Activated naive CD8-positive, alpha-beta T cell treated with anti-CD3 and anti-CD28 coated beads, Interleukin-2, amount 50 U/mL, for 24 hours (primary cell): ENCODE data around the gene DNAJC17.

Experiments
- ATAC-seq: fragments of 150-1000 bp; cut with Tn5 transposase; one replicate; pipeline ENCODE4 v1.10.0; 2021
- DNase-seq: peaks from one replicate; pipeline ENCODE4 v3.0.0; 2021
- H3K27ac Mint-ChIP-seq: one replicate; pipeline ENCODE4 v1.8.0; 2021; ENCODE audit warnings: mild to moderate bottlenecking, mixed read lengths
- H3K27me3 Mint-ChIP-seq: one replicate; pipeline ENCODE4 v1.8.0; 2021; ENCODE audit warnings: mixed read lengths
- H3K36me3 Mint-ChIP-seq: one replicate; pipeline ENCODE4 v1.8.0; 2021; ENCODE audit warnings: low read depth, mixed read lengths
- H3K4me1 Mint-ChIP-seq: one replicate; pipeline ENCODE4 v1.8.0; 2021; ENCODE audit warnings: mixed read lengths
- H3K4me3 Mint-ChIP-seq: one replicate; pipeline ENCODE4 v1.8.0; 2021; ENCODE audit warnings: mild to moderate bottlenecking, moderate library complexity, mixed read lengths
- H3K9me3 Mint-ChIP-seq: one replicate; pipeline ENCODE4 v1.8.0; 2021; ENCODE audit warnings: mixed read lengths

DNAJC17 gene

DNA sequence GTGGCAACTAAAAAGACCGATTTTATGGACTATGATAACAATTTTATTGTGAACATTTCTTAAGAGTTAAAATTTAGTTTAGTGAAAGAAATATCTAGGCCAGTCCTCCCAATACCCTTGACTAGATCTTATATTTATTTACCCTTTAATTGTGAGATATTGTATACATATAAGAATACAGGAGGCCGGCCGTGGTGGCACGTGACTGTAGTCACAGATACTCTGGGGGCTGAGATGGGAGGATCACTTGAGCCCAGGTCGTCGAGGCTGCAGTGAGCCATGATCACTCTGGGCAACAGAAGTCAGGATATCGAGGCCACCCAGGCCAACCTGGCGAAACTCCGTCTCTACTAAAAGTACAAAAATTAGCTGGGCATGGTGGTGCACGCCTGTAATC, 51.5 kb downstream of the DNAJC17 start:
- peak overlapping the region; percentile 98 for H3K27ac Mint-ChIP-seq
- H3K9me3 Mint-ChIP-seq: no peaks in the 10 kb centered on the region
- H3K4me1 Mint-ChIP-seq: peaks cover 32% of the 10 kb centered on the region
- H3K27me3 Mint-ChIP-seq: no peaks in the 10 kb centered on the region
- ATAC-seq: no peak
- peak overlapping the region; percentile 88 for H3K4me3 Mint-ChIP-seq
- H3K36me3 Mint-ChIP-seq: peaks cover 12% of the 10 kb centered on the region
- DNase-seq: peak; percentile 36

DNA sequence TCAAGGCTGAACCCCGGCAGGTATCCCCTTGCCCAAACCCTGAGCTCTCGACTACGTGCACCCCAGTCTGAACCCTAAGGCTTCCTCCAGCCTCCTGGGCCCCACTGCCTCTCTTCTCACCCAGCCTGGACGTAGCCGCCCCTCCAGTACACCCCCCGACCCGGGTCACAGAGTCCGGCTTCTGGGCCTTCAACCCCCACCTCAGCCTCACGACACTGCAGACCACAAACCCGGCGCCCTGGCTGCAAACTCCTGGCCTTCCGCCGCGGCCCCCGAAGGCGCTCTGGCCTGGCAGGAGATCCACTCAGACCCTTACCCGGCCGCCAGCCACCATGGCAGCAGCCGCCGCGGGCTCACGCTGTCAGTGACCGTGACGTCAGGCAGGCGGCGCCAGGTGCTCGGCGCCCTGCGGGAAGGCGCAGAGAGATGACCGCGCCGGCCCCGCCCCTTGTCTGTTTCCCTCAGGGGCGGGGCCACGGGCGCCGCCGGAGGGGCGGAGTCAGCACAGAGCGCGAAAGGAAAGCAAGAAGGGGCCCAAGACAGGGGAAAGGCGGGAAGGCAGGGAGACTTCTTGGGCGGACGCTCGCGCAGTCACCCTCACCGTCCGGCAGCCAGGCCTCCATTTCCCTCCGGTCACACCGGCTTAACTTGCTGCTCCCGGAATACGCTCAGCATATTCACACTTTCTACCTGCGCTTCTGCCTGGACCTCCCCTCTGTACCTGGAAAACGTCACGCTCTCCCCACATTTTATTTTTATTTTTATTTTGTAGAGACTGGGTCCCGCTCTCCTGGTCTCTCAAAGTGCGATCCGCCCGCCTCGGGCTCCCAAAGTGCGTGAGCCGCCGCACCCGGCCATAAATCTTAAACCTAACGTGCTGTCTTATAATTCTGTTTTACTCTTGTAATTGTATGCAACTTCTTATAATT, 52.1 kb downstream of the DNAJC17 start, which contains the start of gene RMDN3:
Gene RMDN3 (minus strand): TSS at position 372 of the 929 bp plus-strand sequence. CDS start 471 bp downstream, outside the sequence.
- peaks cover 32% of the 10 kb centered on the region for H3K4me1 Mint-ChIP-seq
- ATAC-seq: peak; percentile 88
- H3K4me3 Mint-ChIP-seq: peak within 1 kb of the TSS; percentile 88
- peak within 1 kb of the TSS; percentile 98 for H3K27ac Mint-ChIP-seq
- H3K9me3 Mint-ChIP-seq: no peaks in the 10 kb centered on the region
- peak; percentile 96 for DNase-seq
- no peaks in the 10 kb centered on the region for H3K27me3 Mint-ChIP-seq
- H3K36me3 Mint-ChIP-seq: peaks cover 12% of the 10 kb centered on the region

DNA sequence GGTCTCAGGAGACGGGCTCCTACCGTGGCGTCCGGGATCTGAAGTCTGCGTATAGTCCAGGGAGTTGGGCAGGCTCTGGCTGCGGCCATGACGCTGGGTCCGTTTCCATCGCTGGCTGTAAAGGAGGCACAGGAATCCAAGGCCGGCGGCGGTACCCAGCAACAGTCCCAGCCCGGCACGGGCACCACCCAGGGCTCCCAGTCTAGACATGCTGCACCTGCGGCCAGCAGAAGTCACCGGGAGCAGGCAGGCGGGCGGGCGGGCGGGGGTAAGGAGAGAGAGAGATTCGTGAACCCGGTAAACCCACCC, 52.7 kb downstream of the DNAJC17 start:
- ATAC-seq (peak; percentile 12), DNase-seq (no peak)
- Mint-ChIP-seq H3K27me3 (no peaks in the 10 kb centered on the region), H3K27ac (peak overlapping the region; percentile 54), H3K4me1 (peaks cover 32% of the 10 kb centered on the region), H3K9me3 (no peaks in the 10 kb centered on the region), H3K36me3 (peaks cover 15% of the 10 kb centered on the region), H3K4me3 (peak overlapping the region; percentile 88)

DNA sequence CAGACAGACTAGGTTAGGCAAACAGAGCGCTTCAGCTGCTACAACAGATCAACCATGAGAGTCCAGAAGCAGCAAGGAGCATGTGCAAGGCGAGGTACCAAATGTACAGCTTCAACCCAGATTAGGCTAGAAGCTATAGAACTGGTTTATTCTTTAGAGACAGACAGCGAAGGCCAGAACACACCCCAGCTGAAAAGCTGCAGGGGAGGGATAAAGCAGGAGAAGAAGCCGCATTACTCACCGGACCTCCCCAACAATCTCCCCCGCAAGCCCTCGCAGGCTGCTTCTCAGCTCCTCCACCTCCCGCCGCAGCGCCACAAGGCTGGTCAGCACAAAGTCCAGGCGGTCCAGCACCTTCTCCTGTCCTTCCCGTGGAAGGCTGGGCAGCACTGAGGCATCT, 55.5 kb downstream of the DNAJC17 start:
- no peak for ATAC-seq
- peaks cover 17% of the 10 kb centered on the region for H3K36me3 Mint-ChIP-seq
- H3K9me3 Mint-ChIP-seq: no peaks in the 10 kb centered on the region
- no peaks in the 10 kb centered on the region for H3K27me3 Mint-ChIP-seq
- H3K4me1 Mint-ChIP-seq: peaks cover 33% of the 10 kb centered on the region
- no peak for DNase-seq
- no peak overlapping the region for H3K4me3 Mint-ChIP-seq
- H3K27ac Mint-ChIP-seq: no peak overlapping the region

DNA sequence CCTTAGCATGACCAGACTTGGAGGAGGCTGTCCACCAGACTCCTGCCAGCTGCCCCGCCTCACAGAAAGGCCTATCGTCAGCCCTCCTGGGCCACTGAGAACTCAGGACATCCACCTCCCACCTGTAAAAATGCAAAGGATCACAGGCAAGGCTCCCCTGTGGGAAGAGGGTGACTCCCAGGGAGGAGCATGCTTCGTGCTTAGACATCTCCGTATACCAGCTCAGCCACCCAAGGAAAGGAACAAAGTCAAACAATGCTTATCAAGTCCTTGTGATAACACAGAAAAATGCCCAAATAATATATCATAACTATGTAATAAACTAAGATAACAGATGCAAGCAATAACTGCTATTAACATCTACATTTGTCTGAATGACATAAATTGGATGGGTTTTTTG, 56.4 kb downstream of the DNAJC17 start:
- H3K27ac Mint-ChIP-seq: no peak overlapping the region
- no peaks in the 10 kb centered on the region for H3K27me3 Mint-ChIP-seq
- H3K36me3 Mint-ChIP-seq: peaks cover 17% of the 10 kb centered on the region
- DNase-seq (no peak), ATAC-seq (no peak)
- H3K9me3 Mint-ChIP-seq: no peaks in the 10 kb centered on the region
- H3K4me3 Mint-ChIP-seq: no peak overlapping the region
- H3K4me1 Mint-ChIP-seq: peaks cover 33% of the 10 kb centered on the region

DNA sequence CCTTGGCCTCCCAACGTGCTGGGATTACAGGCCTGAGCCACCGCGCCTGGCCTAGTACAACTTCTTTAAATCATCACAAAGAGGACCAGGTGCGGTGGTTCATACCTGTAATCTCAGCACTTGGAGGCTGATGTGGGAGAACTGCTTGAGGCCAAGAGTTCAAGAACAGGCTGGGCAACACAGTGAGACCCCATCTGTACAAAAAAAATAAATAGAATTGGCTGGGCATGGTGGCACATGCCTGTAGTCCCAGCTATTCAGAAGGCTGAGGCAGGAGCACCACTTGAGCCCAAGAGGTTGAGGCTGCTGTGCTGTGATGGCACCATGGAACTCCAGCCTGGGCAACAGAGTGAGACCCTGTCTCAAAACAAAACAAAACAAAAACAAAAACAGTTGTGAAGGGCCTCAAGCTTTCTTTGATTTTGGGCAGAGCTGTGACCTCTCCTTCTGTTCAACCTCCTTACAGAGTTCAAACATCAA, 58.1 kb downstream of the DNAJC17 start:
- Mint-ChIP-seq H3K9me3 (no peaks in the 10 kb centered on the region), H3K27me3 (no peaks in the 10 kb centered on the region), H3K4me3 (no peak overlapping the region), H3K36me3 (peaks cover 30% of the 10 kb centered on the region), H3K27ac (no peak overlapping the region), H3K4me1 (peaks cover 33% of the 10 kb centered on the region)
- ATAC-seq (no peak), DNase-seq (no peak)

DNA sequence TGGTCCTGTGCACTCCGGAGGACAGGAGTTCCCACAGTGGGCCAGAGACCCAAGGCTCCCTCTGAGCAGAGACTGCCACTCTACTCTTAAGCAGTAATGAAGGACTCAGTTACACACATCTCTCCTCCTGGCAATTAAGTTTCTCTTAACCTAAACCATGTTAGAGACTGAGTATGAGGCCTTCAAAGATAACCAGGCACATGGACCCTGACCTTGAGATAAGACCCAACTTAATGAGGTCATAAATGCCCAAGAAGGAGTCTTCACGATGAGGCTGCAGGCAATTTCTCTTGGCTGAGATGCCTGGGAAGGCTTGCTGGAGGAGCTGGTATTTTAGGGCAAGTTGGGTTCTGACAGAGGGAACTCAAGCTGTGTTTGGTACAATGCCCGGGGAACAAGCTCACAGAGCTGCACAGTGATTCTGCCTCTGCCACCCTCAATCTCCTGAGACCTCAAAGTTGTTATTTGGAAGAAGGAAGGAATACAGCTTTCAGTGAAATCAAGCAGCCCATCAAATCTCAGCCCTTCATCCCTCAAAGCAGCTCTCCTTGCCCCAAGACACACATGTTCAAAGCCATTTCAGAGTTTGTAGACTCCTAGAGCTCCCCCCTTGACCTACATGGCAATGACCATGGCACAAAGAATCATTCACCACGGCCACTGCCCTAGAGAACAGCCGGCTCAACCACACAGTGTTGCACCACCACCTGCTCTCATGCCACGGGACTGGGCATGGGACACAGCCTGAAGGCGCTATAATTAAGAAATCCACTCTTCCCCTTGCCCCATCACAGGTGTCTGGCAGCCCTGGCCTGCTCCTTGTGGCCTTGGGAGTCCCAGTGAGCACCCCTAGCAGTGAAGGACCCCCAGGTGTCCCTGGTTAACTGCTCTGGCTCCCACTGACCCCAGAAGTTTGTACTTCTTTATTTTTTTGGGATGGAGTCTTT, 59.3 kb downstream of the DNAJC17 start:
- peaks cover 32% of the 10 kb centered on the region for H3K4me1 Mint-ChIP-seq
- peaks cover 32% of the 10 kb centered on the region for H3K36me3 Mint-ChIP-seq
- H3K9me3 Mint-ChIP-seq: no peaks in the 10 kb centered on the region
- no peak overlapping the region for H3K27ac Mint-ChIP-seq
- ATAC-seq: no peak
- no peaks in the 10 kb centered on the region for H3K27me3 Mint-ChIP-seq
- no peak overlapping the region for H3K4me3 Mint-ChIP-seq
- no peak for DNase-seq

DNA sequence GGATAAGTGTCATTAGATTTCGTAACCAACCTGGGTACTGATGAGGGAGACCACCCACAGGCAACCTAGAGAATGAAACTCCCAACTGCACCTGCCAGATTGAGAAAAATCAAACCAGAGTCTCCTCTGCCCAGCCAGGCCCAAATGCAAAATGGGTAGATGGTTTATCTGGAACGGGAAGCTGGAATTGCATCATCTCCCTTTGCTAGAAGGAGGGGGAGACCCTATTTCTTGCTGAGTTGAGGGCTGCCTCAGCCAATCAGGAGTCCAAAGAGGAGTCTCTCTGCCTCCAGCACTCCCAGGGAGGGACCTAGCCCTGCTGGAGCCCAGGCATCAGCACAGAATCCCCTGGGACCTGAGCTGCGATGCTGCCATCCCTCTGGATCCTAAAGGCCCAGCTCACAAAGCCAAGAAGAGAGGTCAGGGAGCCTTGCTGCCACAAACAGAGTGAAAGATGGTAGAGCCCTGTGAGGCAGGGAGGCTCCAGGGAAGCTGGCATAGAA, 60.3 kb downstream of the DNAJC17 start:
- ATAC-seq (no peak), DNase-seq (no peak)
- Mint-ChIP-seq H3K4me3 (no peak overlapping the region), H3K27me3 (no peaks in the 10 kb centered on the region), H3K9me3 (no peaks in the 10 kb centered on the region), H3K27ac (no peak overlapping the region), H3K4me1 (peaks cover 30% of the 10 kb centered on the region), H3K36me3 (peaks cover 36% of the 10 kb centered on the region)

DNA sequence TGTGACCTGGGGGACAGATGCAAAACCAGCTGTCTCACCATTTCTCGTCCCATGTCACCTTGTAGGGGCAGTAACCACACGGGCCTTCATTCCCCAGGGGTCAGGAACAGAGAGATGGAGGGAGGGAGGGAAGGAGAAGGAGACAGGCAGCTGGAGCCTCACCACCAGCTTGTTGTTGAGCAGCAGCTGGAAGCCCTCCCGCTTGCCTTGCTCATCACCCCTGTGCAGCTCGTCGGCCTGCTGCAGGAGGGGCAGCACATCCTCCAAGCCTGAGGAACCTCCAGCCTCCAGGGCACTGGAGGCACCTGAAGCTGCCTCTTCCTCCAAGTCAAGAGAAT, 62.5 kb downstream of the DNAJC17 start:
- peak overlapping the region; percentile 90 for H3K27ac Mint-ChIP-seq
- H3K36me3 Mint-ChIP-seq: peaks cover 35% of the 10 kb centered on the region
- no peak for DNase-seq

DNA sequence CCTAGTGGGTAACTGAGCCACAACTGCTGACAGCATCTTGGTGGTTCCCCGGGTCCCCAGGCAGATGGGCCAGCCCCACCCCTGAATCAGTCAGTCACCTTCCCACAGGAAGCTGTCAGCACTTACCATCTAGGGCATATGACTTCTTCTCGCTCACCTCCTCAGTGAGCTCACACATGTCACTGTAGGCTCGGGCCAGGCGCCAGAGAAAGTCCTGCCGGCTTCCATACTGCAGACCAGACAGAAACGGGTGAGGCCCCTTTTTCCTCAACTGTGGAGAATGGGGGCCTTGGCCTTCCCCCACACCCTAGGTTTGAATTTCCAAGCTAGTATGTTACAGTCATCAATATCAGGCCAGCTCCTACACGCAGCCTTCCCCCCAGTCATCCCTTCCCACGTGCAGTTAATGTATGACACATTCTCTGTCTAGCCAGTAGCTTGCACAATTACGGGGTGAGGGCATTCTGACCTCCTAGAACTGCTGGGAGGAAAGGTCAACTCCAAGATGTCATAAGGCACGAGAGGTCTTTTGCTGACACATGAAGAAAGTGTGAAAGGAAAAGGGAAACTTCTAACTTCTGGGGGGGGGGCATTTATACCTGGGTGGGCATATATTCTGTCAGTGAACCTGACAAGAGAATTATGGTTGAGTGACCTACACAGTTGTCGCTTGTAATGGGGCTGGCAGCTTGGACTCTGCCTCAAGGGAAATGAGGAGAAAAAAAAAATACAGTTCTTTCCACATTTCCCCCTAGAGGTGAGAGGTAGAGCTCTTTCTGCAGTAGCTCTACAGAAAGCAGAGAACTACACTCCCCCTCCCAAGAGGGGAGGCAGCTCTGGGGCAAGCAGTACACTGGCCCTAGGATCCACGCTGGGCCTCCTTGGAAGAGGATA, 63.1 kb downstream of the DNAJC17 start:
- Mint-ChIP-seq H3K27ac (peak overlapping the region; percentile 90), H3K27me3 (no peaks in the 10 kb centered on the region), H3K4me3 (peak overlapping the region; percentile 36), H3K9me3 (no peaks in the 10 kb centered on the region), H3K36me3 (peaks cover 36% of the 10 kb centered on the region), H3K4me1 (peaks cover 29% of the 10 kb centered on the region)
- DNase-seq (peak; percentile 66), ATAC-seq (peak; percentile 92)

More for the DNA sequence above, 62.5 kb downstream of the DNAJC17 start:
- no peaks in the 10 kb centered on the region for H3K27me3 Mint-ChIP-seq
- no peak overlapping the region for H3K4me3 Mint-ChIP-seq
- H3K9me3 Mint-ChIP-seq: no peaks in the 10 kb centered on the region
- peaks cover 29% of the 10 kb centered on the region for H3K4me1 Mint-ChIP-seq
- ATAC-seq: no peak

DNA sequence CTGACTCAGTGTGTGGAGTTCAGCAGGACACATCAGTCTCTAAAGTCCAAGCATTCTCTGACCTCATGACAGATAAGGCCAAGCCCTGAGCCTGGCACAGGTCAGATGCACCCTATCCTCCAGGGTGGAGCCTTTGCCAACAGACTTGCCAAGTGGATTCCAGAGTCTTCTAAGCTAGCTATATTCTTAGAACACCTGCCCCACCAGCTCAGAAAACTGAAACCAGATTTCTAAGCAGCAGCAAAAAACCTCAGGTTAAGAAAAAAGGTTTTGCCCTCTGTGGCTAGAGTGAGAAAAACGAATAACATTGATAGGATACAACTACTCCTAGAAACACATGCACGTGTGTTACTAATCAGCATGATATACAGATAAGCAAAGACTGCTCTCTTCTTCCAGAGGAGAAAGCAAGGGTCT, 63.8 kb downstream of the DNAJC17 start:
- peaks cover 40% of the 10 kb centered on the region for H3K36me3 Mint-ChIP-seq
- DNase-seq (no peak), ATAC-seq (no peak)
- no peaks in the 10 kb centered on the region for H3K27me3 Mint-ChIP-seq
- H3K4me3 Mint-ChIP-seq: no peak overlapping the region
- peaks cover 29% of the 10 kb centered on the region for H3K4me1 Mint-ChIP-seq
- no peaks in the 10 kb centered on the region for H3K9me3 Mint-ChIP-seq
- peak overlapping the region; percentile 90 for H3K27ac Mint-ChIP-seq

DNA sequence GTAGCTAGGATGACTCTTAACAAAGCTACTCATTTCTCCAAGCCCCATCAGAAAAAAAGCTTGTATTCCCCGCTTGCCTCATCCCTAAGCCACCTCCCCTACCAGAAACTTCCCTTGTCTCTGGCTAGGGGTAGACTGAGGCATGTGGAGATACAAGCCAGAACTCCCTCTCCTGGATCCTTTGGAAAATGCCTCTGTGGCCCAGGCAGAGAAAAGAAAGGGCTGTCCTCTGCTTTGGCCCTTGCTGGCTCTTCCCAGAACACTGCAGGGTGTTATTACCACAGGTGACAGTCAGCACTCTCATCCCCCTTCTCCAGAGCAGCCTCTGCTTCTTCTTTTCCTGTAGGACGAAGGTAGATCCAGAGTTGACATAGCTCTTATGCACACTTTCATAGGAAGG, 67.4 kb downstream of the DNAJC17 start:
- peaks cover 22% of the 10 kb centered on the region for H3K4me1 Mint-ChIP-seq
- H3K36me3 Mint-ChIP-seq: peaks cover 53% of the 10 kb centered on the region
- DNase-seq (no peak), ATAC-seq (no peak)
- no peak overlapping the region for H3K4me3 Mint-ChIP-seq
- H3K27ac Mint-ChIP-seq: no peak overlapping the region
- H3K27me3 Mint-ChIP-seq: no peaks in the 10 kb centered on the region
- no peaks in the 10 kb centered on the region for H3K9me3 Mint-ChIP-seq

DNA sequence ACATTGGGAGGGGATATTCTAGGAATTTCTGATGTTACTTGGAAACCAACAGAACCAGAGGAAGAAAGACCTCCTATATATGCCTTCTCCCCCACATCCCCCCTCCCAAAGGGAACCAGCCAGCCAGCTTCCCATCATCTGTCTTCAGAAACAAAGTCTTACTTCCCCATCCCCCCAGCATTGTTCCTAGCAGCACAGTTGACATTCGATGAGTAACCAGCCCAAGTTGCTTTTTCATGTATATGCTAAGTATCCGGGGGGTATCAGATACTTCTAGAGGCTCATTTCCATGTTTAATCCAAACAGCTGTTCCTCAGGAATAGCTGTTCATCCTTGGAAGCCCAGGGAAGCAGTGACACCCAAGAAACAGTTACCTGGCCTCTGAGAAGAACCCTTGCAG, 68.2 kb downstream of the DNAJC17 start:
- Mint-ChIP-seq H3K4me3 (no peak overlapping the region), H3K9me3 (no peaks in the 10 kb centered on the region), H3K36me3 (peaks cover 50% of the 10 kb centered on the region), H3K4me1 (peaks cover 15% of the 10 kb centered on the region), H3K27me3 (no peaks in the 10 kb centered on the region), H3K27ac (no peak overlapping the region)
- DNase-seq (no peak), ATAC-seq (no peak)

DNA sequence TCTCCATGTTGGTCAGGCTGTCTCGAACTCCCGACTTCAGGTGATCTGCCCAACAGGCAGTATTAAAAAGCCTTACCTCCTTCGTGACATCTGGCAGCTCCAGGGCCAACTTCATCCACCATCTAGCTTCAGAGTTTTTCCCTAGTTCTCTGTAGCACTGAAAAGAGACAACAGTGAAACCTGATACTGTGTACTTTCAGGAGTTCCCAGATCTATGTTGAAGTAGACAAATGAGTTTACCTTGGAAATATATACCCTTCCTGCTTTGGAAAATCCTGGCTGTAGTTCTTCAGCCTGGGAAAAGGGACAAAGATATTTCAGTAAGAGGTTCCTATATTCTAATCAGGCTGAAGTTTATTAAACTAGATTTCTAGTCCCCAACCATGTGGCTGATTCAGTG, 70.2 kb downstream of the DNAJC17 start:
- DNase-seq (no peak), ATAC-seq (no peak)
- no peaks in the 10 kb centered on the region for H3K4me1 Mint-ChIP-seq
- no peaks in the 10 kb centered on the region for H3K27me3 Mint-ChIP-seq
- no peak overlapping the region for H3K4me3 Mint-ChIP-seq
- H3K27ac Mint-ChIP-seq: no peak overlapping the region
- peaks cover 45% of the 10 kb centered on the region for H3K36me3 Mint-ChIP-seq
- no peaks in the 10 kb centered on the region for H3K9me3 Mint-ChIP-seq
